ENCODE data around the gene TRAPPC10. TPM values are rescaled to one million over a fixed set of nuclear protein-coding genes. Genes with fewer than 3 reads are reported as not detected.
"Not testable (repeated sequence)": the region's sequence is repeated elsewhere in the genome, so short reads cannot be mapped to it uniquely, and the experiment has no call there.

The TRAPPC10 gene
- total and polyA plus RNA-seq, 8 donors, result 7.2 to 19.1 (median 11.5) TPM

DNA sequence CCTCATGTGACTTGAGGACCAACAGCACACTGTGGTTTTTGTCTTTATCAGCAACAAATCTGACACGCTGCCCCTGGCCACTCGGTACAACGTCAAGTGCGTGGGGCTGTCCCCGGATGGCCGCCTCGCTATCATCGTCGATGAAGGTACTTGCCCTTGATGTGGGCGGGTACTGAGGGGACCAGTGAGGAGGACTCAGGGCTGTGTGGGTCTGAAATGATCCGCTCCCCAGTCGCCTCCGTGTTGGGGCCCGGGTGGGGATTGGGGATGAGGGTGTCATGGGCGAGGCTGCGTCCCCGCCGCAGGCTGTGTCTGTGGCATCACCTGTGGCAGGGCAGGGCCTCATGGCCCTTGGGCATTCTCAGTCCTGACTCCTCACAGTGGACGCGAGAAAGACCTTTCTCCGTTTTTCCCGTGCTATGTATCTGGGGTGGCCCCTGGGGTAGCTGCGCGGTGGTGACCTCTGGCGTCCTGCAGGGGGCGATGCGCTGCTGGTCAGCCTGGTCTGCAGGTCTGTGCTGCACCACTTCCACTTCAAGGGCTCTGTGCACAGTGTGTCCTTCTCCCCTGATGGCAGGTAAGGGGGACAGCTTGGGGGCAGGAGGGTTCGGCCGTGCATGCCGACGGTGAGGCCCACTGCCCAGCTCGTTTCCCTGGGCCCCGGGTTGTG lies 101.7 kb downstream of the TRAPPC10 start:
- H3K36me3 ChIP-seq; H3K9me3 ChIP-seq; H3K4me1 ChIP-seq; FAIRE-seq; intact Hi-C loops (cut with DNase I); H3K4me3 ChIP-seq; ATAC-seq; H3K27ac ChIP-seq; H3K27me3 ChIP-seq; DNase-seq: not testable (repeated sequence)
- WGBS, 2 donors, result no CpG with 5 or more reads among the region's 33 CpGs

DNA sequence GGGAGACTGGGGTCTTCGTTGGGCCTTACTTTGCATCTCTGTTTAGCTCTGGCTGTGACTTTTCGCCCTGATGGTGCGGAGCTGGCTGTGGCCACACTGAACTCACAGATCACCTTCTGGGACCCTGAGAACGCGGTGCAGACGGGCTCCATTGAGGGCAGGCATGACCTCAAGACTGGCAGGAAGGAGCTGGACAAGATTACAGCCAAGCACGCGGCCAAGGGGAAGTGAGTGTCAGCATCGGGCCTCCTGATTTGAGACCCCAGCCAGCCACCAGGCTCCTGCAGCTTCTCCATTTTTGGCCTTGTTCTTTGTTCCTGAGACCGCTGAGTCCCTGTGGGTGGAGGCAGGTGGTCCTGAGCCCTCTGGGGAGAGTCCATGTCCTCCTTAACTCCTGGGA lies 110.0 kb downstream of the TRAPPC10 start:
- ATAC-seq, result peak in 1 of 4 donors; percentile 60
- H3K4me1 ChIP-seq; DNase-seq; H3K27me3 ChIP-seq; H3K27ac ChIP-seq; FAIRE-seq; H3K4me3 ChIP-seq; intact Hi-C loops (cut with DNase I); H3K9me3 ChIP-seq; H3K36me3 ChIP-seq: not testable (repeated sequence)
- no CpG with 5 or more reads among the region's 10 CpGs for WGBS, 2 donors

GRCh38 chr21:44127827-44128226 lies 115.7 kb downstream of the TRAPPC10 start:
- H3K36me3 ChIP-seq; FAIRE-seq; DNase-seq; ATAC-seq; H3K4me1 ChIP-seq; H3K4me3 ChIP-seq; intact Hi-C loops (cut with DNase I); H3K27me3 ChIP-seq; H3K9me3 ChIP-seq; H3K27ac ChIP-seq: not testable (repeated sequence)
- WGBS, 2 donors, result no CpG with 5 or more reads among the region's 19 CpGs

DNA sequence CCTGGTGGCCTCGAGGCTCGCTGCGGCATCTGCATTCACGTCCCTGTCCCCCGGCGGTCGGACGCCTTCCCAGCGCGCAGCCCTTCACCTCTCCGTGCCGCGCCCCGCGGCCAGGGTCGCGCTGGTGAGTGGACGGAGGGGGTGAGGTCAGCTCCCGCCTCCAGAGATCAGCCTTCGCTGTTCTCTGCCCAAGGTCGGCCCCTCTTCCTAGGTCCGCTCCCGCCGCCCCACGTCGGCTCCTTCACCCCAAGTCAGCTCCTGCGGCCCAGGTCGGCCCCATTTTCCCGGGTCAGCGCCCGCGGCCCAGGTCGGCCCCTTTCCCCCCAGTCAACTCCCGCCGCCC lies 121.6 kb downstream of the TRAPPC10 start:
- H3K27me3 ChIP-seq; FAIRE-seq; H3K4me1 ChIP-seq; DNase-seq; intact Hi-C loops (cut with DNase I); H3K36me3 ChIP-seq; H3K27ac ChIP-seq; H3K9me3 ChIP-seq; H3K4me3 ChIP-seq: not testable (repeated sequence)
- WGBS, 2 donors, result no CpG with 5 or more reads among the region's 35 CpGs
- peak in 3 of 4 donors; percentile 3 to 14 (median 4) for ATAC-seq

DNA sequence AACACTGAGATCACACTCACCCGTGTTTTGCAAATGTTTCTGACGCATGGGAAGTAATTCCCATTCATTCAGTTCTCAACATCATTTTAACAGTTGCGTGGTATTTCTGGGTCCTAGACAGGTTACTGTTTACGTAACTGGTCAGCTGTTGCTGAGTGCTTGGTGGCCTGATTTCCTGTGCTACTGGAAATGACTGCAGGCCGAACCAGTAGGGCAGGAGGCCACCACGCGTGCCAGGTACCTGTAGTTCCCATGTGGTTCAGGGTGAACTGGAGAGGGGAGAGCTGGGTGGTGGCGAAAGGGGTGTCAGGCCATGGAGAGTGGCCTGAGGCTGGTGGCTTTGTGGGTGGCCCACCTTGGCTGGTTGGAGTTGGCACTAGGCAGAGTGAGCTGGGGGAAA lies 122.6 kb downstream of the TRAPPC10 start:
- FAIRE-seq; H3K27me3 ChIP-seq; H3K27ac ChIP-seq; H3K9me3 ChIP-seq; H3K36me3 ChIP-seq; DNase-seq; H3K4me1 ChIP-seq; H3K4me3 ChIP-seq; intact Hi-C loops (cut with DNase I): not testable (repeated sequence)
- WGBS, 2 donors, result no CpG with 5 or more reads among the region's 8 CpGs
- peak in 3 of 4 donors; percentile 22 to 37 (median 23) for ATAC-seq

DNA sequence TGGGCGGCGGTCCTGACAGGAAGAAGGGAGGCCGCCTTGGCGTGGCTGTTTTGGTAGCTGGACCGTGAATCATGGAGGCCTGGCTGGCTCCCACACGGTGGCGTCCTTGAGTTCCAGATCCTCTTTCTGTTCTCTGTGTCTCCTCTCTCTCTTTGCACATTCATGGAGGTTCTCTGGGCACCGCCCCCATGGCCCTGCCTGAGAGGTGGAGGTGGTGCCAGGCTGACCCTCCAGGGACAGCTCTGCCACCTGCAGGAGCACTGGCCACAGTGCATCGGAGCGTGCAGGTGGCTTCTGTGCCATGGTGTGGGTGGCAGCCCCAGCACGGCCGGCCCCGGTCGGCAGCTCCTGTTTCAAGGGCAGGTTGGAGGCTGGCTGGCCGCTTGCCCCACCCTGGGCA lies 125.9 kb downstream of the TRAPPC10 start:
- H3K27ac ChIP-seq; H3K9me3 ChIP-seq; intact Hi-C loops (cut with DNase I); DNase-seq; H3K4me3 ChIP-seq; H3K4me1 ChIP-seq; H3K36me3 ChIP-seq; H3K27me3 ChIP-seq: not testable (repeated sequence)
- FAIRE-seq (peak; percentile 63), ATAC-seq (peak; percentile 72 to 88 (median 78))
- WGBS, 2 donors, result no CpG with 5 or more reads among the region's 15 CpGs

DNA sequence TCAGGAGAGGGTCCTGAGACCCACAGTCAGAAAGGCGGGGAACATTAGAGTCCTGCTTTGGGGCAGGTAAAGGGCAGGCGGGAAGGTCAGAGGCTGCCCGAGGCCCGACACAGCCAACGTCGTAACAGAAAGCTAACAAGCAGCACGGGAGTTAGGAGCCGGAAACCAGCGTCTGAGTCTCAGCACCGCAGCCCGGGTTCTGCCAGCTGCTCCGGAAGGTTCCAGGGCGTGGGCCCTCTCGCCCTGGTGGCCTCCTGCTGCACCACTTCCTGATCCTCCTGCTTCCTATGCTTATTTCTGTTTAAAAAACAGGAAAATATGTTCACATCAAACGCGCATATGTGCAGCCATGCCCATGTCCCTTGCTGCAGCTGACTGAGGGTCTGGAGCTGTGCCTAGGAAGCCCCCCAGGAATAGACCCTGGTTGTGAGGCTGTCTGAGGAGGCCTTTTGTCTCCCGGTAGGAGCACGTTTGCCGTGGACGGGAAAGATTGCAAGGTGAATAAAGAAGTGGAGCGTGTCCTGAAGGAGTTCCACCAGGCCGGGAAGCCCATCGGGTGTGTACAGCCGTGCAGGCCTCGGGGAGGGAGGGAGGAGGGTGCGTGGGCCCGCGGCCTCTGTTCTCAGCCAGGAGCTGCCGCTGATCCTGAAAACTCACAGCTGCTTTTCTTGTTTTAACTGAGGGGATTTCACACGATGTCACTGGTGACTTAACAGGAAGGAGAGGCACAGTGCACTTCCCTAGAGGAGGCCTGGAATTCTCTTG lies 127.9 kb downstream of the TRAPPC10 start:
- ATAC-seq, result peak in 1 of 4 donors; percentile 30
- not testable (repeated sequence) for H3K27me3 ChIP-seq
- WGBS, 2 donors, result 72 to 83% methylated on average over 2 to 6 of the region's 30 CpGs

DNA sequence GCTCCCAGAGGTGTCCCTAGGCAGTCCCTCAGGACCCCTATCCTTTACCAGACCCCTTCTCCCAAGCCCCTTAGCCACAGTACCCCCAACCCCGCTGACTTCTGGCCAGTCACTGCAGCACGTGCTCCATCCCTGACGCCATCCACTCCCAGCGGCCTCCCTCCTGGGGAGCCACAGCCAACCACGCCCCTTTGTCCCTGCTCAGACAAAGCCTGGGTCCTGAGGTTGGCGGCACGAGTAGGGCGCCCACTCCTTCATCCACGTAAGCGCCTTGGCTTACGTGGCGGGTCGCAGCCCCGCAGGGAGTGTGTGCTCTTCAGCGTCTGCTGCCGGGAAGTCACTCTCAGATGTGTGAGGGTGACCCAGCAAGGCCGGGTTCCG lies 128.4 kb downstream of the TRAPPC10 start:
- intact Hi-C loops (cut with DNase I); H3K27me3 ChIP-seq; DNase-seq; ATAC-seq; H3K4me1 ChIP-seq; H3K4me3 ChIP-seq; FAIRE-seq; H3K9me3 ChIP-seq; H3K27ac ChIP-seq; H3K36me3 ChIP-seq: not testable (repeated sequence)
- WGBS, 2 donors, result no CpG with 5 or more reads among the region's 18 CpGs

More for the DNA sequence above, 127.9 kb downstream of the TRAPPC10 start:
- intact Hi-C loops (cut with DNase I); FAIRE-seq; H3K36me3 ChIP-seq; H3K4me3 ChIP-seq; H3K9me3 ChIP-seq; H3K4me1 ChIP-seq; H3K27ac ChIP-seq: not testable (repeated sequence)
- DNase-seq, result peak in 5 of 6 donors; percentile 1 to 7 (median 4)

DNA sequence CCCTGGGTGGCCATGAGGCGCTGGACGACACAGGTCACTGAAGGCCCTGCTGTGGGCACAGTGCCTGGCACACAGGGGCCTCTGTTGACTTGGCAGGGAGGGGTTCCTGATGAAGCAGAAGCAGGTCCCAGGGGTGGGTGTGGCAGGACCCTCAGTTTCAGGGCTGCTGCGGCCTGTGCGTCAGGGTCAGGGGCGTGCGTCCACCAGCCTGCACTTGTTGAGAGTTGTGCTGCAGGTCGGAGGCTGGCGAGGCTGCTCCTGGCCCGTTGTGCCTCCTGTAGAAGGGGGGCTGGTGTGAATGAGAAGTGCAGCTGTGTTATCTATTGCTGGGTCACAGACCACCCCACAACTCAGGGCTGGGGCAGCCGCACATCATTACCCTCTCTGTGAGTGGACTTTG lies 130.4 kb downstream of the TRAPPC10 start:
- FAIRE-seq; H3K9me3 ChIP-seq; ATAC-seq; H3K27ac ChIP-seq; H3K27me3 ChIP-seq; H3K4me1 ChIP-seq; H3K4me3 ChIP-seq; intact Hi-C loops (cut with DNase I); DNase-seq; H3K36me3 ChIP-seq: not testable (repeated sequence)
- no CpG with 5 or more reads among the region's 10 CpGs for WGBS, 2 donors

DNA sequence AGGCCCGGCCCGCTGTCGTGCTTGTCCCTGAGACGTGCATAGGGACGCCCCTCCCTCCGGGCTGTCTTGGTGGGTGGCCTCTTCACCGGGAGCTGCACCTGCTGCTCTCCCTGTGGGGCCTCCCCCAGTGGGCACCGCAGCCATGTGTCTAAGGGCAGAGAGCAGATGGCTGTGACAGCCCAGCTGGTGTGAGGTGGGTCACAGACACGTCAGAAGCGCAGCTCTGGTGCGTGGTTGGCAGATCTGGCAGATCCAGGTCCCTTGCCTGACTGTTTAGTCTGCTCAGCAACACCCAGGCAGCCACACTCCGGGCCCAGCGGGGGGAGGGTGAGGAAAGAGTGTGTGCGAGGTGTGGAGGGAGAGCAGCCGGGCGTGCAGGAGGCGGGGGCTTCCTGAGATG lies 131.3 kb downstream of the TRAPPC10 start:
- H3K27ac ChIP-seq; FAIRE-seq; H3K36me3 ChIP-seq; H3K4me1 ChIP-seq; H3K27me3 ChIP-seq; H3K4me3 ChIP-seq; H3K9me3 ChIP-seq; intact Hi-C loops (cut with DNase I); DNase-seq: not testable (repeated sequence)
- ATAC-seq, result peak in 1 of 4 donors; percentile 18
- WGBS, 2 donors, result no CpG with 5 or more reads among the region's 17 CpGs

GRCh38 chr21:44143996-44144395 lies 131.9 kb downstream of the TRAPPC10 start:
- intact Hi-C loops (cut with DNase I); FAIRE-seq: not testable (repeated sequence)

DNA sequence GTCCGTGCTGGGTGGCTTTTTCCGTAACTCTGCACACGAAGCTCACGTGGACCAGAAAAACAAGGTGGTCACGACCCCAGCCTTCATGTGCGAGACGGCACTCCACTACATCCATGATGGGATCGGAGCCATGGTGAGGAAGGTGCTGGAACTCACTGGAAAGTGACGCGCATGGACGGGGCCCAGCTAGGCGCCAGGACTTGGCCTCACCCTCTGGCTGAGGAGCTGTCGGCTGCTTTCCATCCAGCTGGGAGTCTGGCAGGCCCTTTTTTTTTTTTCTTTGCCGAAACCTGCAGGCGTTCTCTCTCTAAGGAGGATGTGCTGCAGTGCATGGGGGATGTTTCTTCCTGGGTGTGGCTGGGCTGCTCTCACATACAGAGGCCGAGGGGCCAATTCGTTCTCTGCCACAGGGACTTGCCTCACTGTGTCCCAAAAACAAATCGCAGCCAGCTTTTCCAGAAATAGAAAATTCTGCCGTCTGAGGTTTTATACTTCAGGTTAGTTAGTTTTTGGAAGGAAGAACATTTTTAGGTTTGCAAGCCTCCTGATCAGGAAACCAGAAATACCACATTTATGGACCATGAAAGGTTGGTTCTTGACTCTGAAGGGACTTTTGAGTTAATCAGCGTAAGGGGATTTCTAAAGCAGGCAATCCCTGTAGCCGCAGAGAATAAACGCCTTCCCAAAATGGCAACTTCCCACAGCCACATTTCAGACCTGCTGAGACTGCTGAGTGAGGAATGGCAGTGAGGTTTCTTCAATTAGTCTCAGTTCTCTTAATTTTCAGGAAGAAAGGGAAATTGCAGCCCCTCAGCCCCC lies 132.9 kb downstream of the TRAPPC10 start:
- H3K27me3 ChIP-seq; intact Hi-C loops (cut with DNase I); H3K4me1 ChIP-seq; H3K9me3 ChIP-seq; H3K4me3 ChIP-seq; H3K27ac ChIP-seq; FAIRE-seq; DNase-seq; H3K36me3 ChIP-seq; ATAC-seq: not testable (repeated sequence)
- WGBS, 2 donors, result no CpG with 5 or more reads among the region's 22 CpGs

More at GRCh38 chr21:44143996-44144395, 131.9 kb downstream of the TRAPPC10 start:
- DNase-seq, H3K27me3 ChIP-seq, ATAC-seq, H3K27ac ChIP-seq, H3K9me3 ChIP-seq, H3K4me1 ChIP-seq, H3K36me3 ChIP-seq, H3K4me3 ChIP-seq: not testable (repeated sequence)
- no CpG with 5 or more reads among the region's 8 CpGs for WGBS, 2 donors

All from pancreas (tissue), 10 donors.